ENCODE results near the gene DNALI1.

Gene DNALI1

DNA sequence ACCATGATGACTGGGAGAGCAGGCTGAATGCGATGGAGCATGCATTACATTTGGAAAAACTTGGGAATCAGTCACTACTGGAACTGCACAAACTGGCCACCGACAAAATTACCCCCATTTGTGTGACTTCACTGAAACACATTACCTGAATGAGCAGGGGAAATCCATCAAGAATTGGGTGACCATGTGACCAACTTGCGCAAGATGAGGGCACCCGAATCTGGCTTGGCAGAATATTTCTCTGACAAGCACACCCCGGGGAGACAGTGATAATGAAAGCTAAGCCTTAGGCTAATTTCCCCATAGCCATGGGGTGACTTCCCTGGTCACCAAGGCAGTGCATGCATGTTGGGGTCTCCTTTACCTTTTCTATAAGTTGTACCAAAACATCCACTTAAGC, 11.7 kb upstream of the DNALI1 start:
- Histone ChIP-seq H3K4me2 (ENCODE audit: low read length, poor library complexity, severe bottlenecking) (no peak overlapping the region), H3K27ac (ENCODE audit: low read length, poor library complexity, severe bottlenecking) (no peak overlapping the region), H3K36me3 (ENCODE audit: control insufficient read depth in 1 of 2, insufficient read depth in 2 of 2, low read depth in 1 of 2, low read length in 2 of 2) (peaks cover 43 to 66% of the 10 kb centered on the region in 2 experiments), H3K9me3 (ENCODE audit: control insufficient read depth, low read length) (no peaks in the 10 kb centered on the region), H2BK5ac (ENCODE audit: low read depth, low read length, poor library complexity, severe bottlenecking) (no peak overlapping the region), H3K4ac (ENCODE audit: low read depth in 1 of 2, low read length in 2 of 2) (no peak overlapping the region), H2AK5ac (ENCODE audit: low read length, severe bottlenecking) (no peak overlapping the region), H2AFZ (ENCODE audit: low read depth, low read length) (no peak overlapping the region), H3K4me1 (ENCODE audit: control insufficient read depth, insufficient read depth, low read depth, low read length) (peaks cover 2% of the 10 kb centered on the region), H3K23ac (ENCODE audit: low read length in 2 of 2) (no peak overlapping the region), H2BK15ac (ENCODE audit: low read depth, poor library complexity, severe bottlenecking) (no peak overlapping the region), H3K18ac (ENCODE audit: low read depth in 1 of 2, low read length in 2 of 2) (no peak overlapping the region), H2BK12ac (ENCODE audit: low read length in 2 of 2) (no peak overlapping the region), H3K27me3 (ENCODE audit: control insufficient read depth in 1 of 2, insufficient read depth in 1 of 2, low read length in 2 of 2) (no peaks in the 10 kb centered on the region), H2BK120ac (ENCODE audit: low read depth, low read length) (no peak overlapping the region), H3K4me3 (ENCODE audit: insufficient read depth in 1 of 2, low read depth in 1 of 2, low read length in 2 of 2) (no peak overlapping the region), H3K9ac (ENCODE audit: low read length) (no peak overlapping the region), H4K8ac (ENCODE audit: low read length) (no peak overlapping the region), H4K91ac (ENCODE audit: low read length) (no peak overlapping the region), H3K79me1 (replicated peaks; ENCODE audit: low read length, poor library complexity, severe bottlenecking) (peaks cover 36% of the 10 kb centered on the region), H3K14ac (ENCODE audit: low read length in 2 of 2) (no peak overlapping the region)
- 96% methylated on average over 5 of the region's 5 CpGs for WGBS
- DNase-seq, result no peak

DNA sequence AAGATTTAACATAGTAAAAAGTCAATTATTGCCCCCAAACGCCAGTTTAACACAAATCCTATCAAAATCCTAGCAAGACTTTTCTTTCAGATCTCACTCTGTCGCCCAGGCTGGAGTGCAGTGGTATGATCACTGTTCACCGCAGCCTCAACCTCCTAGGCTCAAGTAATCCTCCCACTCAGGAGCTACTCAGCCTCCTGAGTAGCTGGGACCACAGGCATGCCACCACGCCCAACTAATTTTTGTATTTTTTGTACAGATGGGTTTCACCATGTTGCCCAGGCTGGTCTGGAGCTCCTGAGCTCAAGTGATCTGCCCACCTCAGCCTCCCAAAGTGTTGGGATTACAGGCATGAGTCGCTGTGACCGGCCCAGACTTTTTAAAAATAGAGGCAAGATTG, 7.4 kb upstream of the DNALI1 start:
- Histone ChIP-seq H3K9ac (ENCODE audit: low read length) (peak overlapping the region; percentile 60), H2BK5ac (ENCODE audit: low read depth, low read length, poor library complexity, severe bottlenecking) (no peak overlapping the region), H3K9me3 (ENCODE audit: control insufficient read depth, low read length) (no peaks in the 10 kb centered on the region), H3K36me3 (ENCODE audit: control insufficient read depth in 1 of 2, insufficient read depth in 2 of 2, low read depth in 1 of 2, low read length in 2 of 2) (peaks cover 27 to 56% of the 10 kb centered on the region in 2 experiments), H3K4ac (ENCODE audit: low read depth in 1 of 2, low read length in 2 of 2) (no peak overlapping the region), H3K23ac (ENCODE audit: low read length in 2 of 2) (no peak overlapping the region), H2AK5ac (ENCODE audit: low read length, severe bottlenecking) (no peak overlapping the region), H2BK12ac (ENCODE audit: low read length in 2 of 2) (no peak overlapping the region), H3K27ac (ENCODE audit: low read length, poor library complexity, severe bottlenecking) (no peak overlapping the region), H4K91ac (ENCODE audit: low read length) (no peak overlapping the region), H2BK15ac (ENCODE audit: low read depth, poor library complexity, severe bottlenecking) (no peak overlapping the region), H4K8ac (ENCODE audit: low read length) (no peak overlapping the region), H2AFZ (ENCODE audit: low read depth, low read length) (no peak overlapping the region), H3K79me1 (replicated peaks; ENCODE audit: low read length, poor library complexity, severe bottlenecking) (peaks cover 29% of the 10 kb centered on the region), H3K14ac (ENCODE audit: low read length in 2 of 2) (no peak overlapping the region), H3K4me3 (ENCODE audit: insufficient read depth in 1 of 2, low read depth in 1 of 2, low read length in 2 of 2) (no peak overlapping the region), H3K4me1 (ENCODE audit: control insufficient read depth, insufficient read depth, low read depth, low read length) (peaks cover 6% of the 10 kb centered on the region), H3K4me2 (ENCODE audit: low read length, poor library complexity, severe bottlenecking) (no peak overlapping the region), H3K18ac (ENCODE audit: low read depth in 1 of 2, low read length in 2 of 2) (no peak overlapping the region), H2BK120ac (ENCODE audit: low read depth, low read length) (no peak overlapping the region), H3K27me3 (ENCODE audit: control insufficient read depth in 1 of 2, insufficient read depth in 1 of 2, low read length in 2 of 2) (no peaks in the 10 kb centered on the region)
- DNase-seq, result no peak
- WGBS, result 98% methylated on average over 4 of the region's 6 CpGs

DNA sequence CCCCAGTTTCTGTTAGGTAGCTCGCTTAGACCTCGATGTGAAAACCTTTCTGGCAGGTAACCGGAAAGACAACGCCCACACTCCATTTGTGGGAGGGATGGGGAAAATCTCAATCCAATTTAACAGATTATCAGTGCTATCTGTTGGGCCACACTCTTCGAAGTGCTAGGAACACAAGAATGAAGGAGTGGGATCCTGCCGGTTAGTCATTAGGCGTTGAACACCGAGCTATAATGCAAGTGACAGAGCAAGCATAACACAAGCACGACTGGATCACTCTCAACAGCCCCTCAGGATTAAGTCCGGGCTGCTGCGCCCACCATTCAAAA, 3.2 kb upstream of the DNALI1 start:
- peak overlapping the region in 1 of 2 experiments; percentile 80 for H3K14ac ChIP-seq (ENCODE audit: low read length in 2 of 2)

DNA sequence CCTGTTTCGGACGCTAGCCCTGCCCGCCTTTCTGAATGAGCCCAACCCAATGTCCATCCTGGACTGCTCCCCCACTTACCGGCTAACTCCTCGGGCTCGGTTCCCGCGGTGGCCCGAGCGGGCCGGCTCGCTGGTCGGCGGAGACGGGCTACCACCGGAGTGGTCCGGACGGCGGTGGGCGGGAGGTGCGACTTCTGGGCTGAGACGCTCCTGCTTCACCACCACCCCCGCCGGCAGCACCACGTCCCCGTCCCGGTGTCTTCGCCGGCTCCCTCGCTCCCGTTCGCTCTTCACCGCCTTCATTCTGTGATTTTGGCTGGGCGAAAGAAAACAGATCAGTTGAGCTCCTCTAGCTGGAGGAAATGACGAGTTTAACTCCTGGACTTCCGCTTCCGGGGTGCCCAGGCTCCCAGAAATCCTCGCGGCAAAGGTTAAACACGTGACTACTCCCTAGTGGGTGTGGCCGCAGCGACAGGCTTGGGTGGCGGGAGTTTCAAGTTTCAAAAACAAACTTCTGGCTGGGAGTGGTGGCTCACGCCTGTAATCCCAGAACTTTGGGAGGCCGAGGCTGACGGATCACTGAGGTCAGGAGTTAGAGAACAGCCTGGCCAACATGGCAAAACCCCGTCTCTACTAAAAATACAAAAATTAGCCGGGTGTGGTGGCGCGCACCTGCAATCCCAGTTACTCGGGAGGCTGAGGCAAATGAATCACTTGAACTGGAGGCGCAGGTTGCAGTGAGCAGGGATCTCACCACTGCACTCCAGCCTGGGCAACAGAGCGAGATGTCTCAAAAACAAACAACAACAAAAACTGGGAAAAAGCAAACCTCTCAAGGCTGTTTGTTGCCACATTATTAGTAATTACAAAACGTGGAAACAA, 2.6 kb upstream of the DNALI1 start, which contains the start of gene SNIP1:
Gene SNIP1 (minus strand): TSS at position 367 of the 882 bp plus-strand sequence. CDS start 64 bp downstream, at position 303.
- Histone ChIP-seq H2BK5ac (ENCODE audit: low read depth, low read length, poor library complexity, severe bottlenecking) (peak within 1 kb of the TSS; percentile 81), H3K18ac (ENCODE audit: low read depth in 1 of 2, low read length in 2 of 2) (peak within 1 kb of the TSS; percentile 86 to 90), H3K4me2 (ENCODE audit: low read length, poor library complexity, severe bottlenecking) (peak within 1 kb of the TSS; percentile 68), H2AK5ac (ENCODE audit: low read length, severe bottlenecking) (no peak within 1 kb of the TSS), H3K4me3 (ENCODE audit: insufficient read depth in 1 of 2, low read depth in 1 of 2, low read length in 2 of 2) (peak within 1 kb of the TSS; percentile 96), H3K9ac (ENCODE audit: low read length) (peak within 1 kb of the TSS; percentile 97), H4K91ac (ENCODE audit: low read length) (no peak within 1 kb of the TSS), H2BK15ac (ENCODE audit: low read depth, poor library complexity, severe bottlenecking) (no peak within 1 kb of the TSS), H3K27me3 (ENCODE audit: control insufficient read depth in 1 of 2, insufficient read depth in 1 of 2, low read length in 2 of 2) (no peaks in the 10 kb centered on the region), H3K79me1 (replicated peaks; ENCODE audit: low read length, poor library complexity, severe bottlenecking) (peaks cover 9% of the 10 kb centered on the region), H3K23ac (ENCODE audit: low read length in 2 of 2) (peak within 1 kb of the TSS; percentile 53 to 87), H2BK120ac (ENCODE audit: low read depth, low read length) (no peak within 1 kb of the TSS), H4K8ac (ENCODE audit: low read length) (peak within 1 kb of the TSS; percentile 90), H2AFZ (ENCODE audit: low read depth, low read length) (peak within 1 kb of the TSS; percentile 90), H2BK12ac (ENCODE audit: low read length in 2 of 2) (peak within 1 kb of the TSS in 1 of 2 experiments; percentile 64), H3K14ac (ENCODE audit: low read length in 2 of 2) (peak within 1 kb of the TSS in 1 of 2 experiments; percentile 80), H3K9me3 (ENCODE audit: control insufficient read depth, low read length) (no peaks in the 10 kb centered on the region), H3K36me3 (ENCODE audit: control insufficient read depth in 1 of 2, insufficient read depth in 2 of 2, low read depth in 1 of 2, low read length in 2 of 2) (peaks cover 8 to 21% of the 10 kb centered on the region in 2 experiments), H3K4me1 (ENCODE audit: control insufficient read depth, insufficient read depth, low read depth, low read length) (peaks cover 15% of the 10 kb centered on the region), H3K27ac (ENCODE audit: low read length, poor library complexity, severe bottlenecking) (peak within 1 kb of the TSS; percentile 74), H3K4ac (ENCODE audit: low read depth in 1 of 2, low read length in 2 of 2) (peak within 1 kb of the TSS; percentile 20 to 88)
- 11% methylated on average over 50 of the region's 54 CpGs for WGBS
- peak; percentile 95 for DNase-seq

More for the DNA sequence above, 3.2 kb upstream of the DNALI1 start:
- Histone ChIP-seq H3K4me2 (ENCODE audit: low read length, poor library complexity, severe bottlenecking) (peak overlapping the region; percentile 68), H3K79me1 (replicated peaks; ENCODE audit: low read length, poor library complexity, severe bottlenecking) (peaks cover 11% of the 10 kb centered on the region), H2AK5ac (ENCODE audit: low read length, severe bottlenecking) (no peak overlapping the region), H2BK15ac (ENCODE audit: low read depth, poor library complexity, severe bottlenecking) (no peak overlapping the region), H3K23ac (ENCODE audit: low read length in 2 of 2) (no peak overlapping the region), H3K4me3 (ENCODE audit: insufficient read depth in 1 of 2, low read depth in 1 of 2, low read length in 2 of 2) (peak overlapping the region; percentile 96), H3K9ac (ENCODE audit: low read length) (peak overlapping the region; percentile 97), H4K8ac (ENCODE audit: low read length) (peak overlapping the region; percentile 90), H3K4ac (ENCODE audit: low read depth in 1 of 2, low read length in 2 of 2) (peak overlapping the region; percentile 20 to 88), H4K91ac (ENCODE audit: low read length) (no peak overlapping the region), H3K27ac (ENCODE audit: low read length, poor library complexity, severe bottlenecking) (no peak overlapping the region), H3K36me3 (ENCODE audit: control insufficient read depth in 1 of 2, insufficient read depth in 2 of 2, low read depth in 1 of 2, low read length in 2 of 2) (peaks cover 9 to 27% of the 10 kb centered on the region in 2 experiments), H3K9me3 (ENCODE audit: control insufficient read depth, low read length) (no peaks in the 10 kb centered on the region), H2AFZ (ENCODE audit: low read depth, low read length) (peak overlapping the region; percentile 90), H3K18ac (ENCODE audit: low read depth in 1 of 2, low read length in 2 of 2) (peak overlapping the region in 1 of 2 experiments; percentile 90), H3K27me3 (ENCODE audit: control insufficient read depth in 1 of 2, insufficient read depth in 1 of 2, low read length in 2 of 2) (no peaks in the 10 kb centered on the region), H2BK120ac (ENCODE audit: low read depth, low read length) (no peak overlapping the region), H3K4me1 (ENCODE audit: control insufficient read depth, insufficient read depth, low read depth, low read length) (peaks cover 15% of the 10 kb centered on the region), H2BK12ac (ENCODE audit: low read length in 2 of 2) (peak overlapping the region in 1 of 2 experiments; percentile 64), H2BK5ac (ENCODE audit: low read depth, low read length, poor library complexity, severe bottlenecking) (peak overlapping the region; percentile 81)
- 12% methylated on average over 11 of the region's 11 CpGs for WGBS
- DNase-seq, result no peak

Measured in mesenchymal stem cell (in vitro differentiated cells and primary cell).